NCI-H146 (cell line): ENCODE results near the gene CCBE1.

Source experiments
- DNase-seq: peaks from one replicate; lab custom pipeline; 2025; lab: John Stamatoyannopoulos, UW

The CCBE1 gene

DNA sequence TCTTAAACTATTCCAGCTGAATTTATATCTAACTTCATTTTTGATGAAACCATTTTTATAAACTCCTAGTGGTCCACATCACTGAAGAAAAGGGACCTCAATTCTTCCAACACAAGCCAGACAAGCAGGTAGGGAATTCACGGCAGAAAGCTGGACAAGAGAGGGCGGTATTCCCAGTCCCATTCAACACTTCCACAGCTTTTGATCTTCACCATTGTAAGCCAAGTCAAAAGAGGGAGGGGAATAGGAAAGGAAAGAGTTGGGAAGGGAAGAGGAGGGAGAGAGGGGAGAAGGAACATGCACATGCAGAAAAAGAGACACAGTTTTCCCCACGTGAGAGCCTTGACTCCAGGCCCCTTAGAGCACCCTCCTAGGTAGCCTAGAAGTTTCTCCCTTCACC, 77.4 kb downstream of the CCBE1 start:
- no peak for DNase-seq

DNA sequence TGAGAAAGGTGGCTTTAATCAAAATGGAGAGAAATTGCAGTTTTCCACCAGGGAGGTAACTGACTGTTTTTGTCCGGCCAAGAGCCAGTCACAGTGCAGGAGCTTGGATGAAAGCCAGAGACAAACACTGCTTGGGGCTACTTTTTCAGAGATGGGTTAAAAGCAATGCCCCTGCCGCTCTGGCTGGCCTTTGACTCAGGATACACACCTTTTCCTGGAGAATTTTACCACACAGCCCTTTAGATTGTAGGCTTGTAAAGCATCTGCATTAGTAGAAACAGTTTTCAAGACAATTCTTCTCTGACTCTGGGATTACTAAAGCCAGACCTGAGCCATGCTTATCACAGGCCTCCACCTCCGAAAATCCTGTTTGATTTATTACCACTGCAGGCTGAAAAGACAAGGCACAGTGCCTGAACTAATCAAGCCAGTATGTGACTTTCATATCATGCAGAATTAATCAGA, 79.7 kb downstream of the CCBE1 start:
- no peak for DNase-seq

DNA sequence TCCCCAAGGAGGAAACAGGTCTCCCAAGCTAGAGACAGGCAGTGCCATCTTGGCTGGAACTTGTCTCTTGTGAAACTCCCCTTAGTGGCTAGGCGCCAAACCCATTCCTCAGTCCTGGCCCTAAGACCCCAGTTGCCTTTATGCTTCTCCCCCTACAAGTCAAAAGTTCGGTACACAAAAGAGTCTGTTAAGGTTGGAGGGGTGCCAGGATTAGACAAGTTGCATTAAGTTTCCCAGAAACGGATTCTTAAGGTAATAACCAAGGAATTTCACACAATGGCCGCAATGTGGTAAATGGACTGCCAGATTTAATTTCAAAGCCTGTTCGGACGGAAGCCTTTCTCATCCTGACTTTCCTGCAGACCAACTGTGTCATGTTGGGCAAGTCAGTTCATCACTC, 80.7 kb downstream of the CCBE1 start:
- DNase-seq: no peak

DNA sequence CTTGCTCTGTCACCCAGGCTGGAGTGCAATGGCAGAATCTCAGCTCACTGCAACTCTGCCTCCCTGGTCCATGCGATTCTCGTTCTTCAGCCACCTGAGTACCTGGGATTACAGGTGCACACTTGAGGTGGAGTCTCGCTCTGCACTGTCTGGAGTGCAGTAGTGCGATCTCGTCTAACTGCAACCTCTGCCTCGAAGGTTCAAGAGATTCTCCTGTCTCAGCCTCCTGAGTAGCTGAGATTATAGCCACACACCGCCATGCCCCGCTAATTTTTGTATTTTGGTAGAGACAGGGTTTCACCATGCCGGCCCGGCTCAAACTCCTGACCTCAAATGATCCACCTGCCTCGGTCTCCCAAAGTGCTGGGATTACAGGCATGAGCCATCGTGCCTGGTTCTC, 83.3 kb downstream of the CCBE1 start:
- DNase-seq: no peak

DNA sequence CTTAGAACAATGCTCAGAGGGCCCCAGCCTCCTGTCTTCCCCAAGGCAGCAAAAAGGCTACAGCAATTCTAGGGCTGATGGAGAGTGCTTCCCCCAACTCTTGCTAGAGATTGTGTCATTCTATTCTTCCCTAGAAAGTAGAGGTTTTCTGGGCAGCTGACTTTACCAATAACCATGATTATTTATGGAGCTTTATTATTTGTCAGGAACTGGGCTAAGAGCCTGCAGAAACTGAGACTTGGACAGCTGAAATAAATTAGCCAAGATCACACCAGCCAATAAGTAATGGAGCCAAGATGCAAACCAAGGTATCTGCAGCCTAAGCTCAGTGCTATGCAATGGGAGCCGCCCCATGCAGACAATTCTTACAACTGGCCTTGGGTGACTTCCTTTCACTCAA, 84.8 kb downstream of the CCBE1 start:
- DNase-seq: no peak

DNA sequence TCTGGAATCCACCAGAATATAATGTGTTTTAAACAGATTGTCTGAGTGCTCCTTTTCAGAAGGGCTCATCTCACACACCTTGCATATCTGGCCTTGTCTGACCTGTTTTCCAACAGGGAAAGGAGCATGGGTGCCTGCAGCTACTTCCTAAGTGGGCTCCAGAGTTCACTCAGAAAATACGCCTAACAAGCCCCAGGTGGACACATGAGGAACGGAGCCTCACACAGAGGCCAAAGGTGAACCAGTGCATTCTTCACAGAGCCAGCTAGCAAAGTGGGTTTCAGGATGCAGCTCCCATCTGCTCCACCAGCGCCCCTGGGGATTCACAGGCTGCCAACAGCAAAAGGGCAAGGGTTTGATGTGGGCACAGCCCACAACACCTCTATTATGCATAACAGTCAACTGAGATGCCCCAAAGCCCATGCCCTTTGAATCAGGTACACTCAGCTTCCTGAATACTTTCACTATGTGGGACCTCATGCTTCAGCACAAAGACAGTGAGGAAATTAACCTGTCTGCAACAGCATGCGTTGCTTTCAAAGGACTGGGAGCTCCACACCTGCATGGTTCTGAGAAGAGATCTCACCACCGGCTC, 86.6 kb downstream of the CCBE1 start:
- no peak for DNase-seq

DNA sequence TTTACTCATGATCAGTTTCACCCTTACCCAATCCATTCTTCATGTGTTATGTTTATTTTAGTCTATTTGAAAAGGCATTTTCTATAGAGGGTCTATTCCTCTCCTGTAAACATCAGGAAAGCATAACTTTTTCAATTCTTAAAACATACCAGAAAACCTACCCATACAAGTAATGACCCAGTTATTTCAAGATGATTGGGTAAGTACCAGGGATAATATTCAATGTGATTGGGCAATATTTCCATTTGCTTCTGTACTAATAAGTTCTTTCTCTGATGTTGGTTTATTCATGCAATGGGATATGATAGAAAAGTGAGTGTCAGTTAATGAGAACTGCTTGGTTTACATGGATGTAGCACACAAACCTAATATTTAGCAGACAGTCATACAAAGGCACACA, 87.6 kb downstream of the CCBE1 start:
- no peak for DNase-seq

DNA sequence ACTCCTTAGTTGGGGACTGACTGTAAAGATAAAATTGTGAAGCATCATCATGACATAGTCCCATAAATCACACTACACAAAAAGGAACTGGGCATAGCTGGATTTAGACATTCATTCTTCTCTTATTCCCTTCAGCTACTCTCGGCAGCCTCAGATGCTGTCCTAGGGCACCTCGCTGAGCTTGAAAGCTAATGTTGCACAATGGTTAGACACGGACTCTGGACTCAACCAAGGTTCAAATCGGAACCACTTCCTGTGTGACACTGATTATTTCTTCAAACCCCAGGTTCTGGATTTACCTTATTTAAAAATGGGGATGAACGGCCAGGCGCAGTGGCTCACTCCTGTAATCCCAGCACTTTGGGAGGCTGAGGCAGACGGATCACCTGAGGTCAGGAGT, 89.8 kb downstream of the CCBE1 start:
- no peak for DNase-seq

DNA sequence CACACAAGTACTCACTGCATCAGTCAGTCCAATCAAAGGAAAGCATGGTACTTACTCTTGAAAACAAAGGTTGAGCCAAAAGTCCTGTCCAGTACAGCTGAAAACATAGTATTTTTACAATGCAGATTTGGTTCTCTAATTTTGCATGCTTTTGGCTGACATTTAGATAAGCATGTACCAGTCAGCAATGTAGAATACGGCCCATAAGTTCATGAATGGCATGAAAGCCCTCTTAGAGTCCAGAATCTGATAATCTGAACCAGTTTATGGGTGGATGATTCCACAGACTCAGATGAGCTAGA, 90.2 kb downstream of the CCBE1 start:
- DNase-seq: no peak

DNA sequence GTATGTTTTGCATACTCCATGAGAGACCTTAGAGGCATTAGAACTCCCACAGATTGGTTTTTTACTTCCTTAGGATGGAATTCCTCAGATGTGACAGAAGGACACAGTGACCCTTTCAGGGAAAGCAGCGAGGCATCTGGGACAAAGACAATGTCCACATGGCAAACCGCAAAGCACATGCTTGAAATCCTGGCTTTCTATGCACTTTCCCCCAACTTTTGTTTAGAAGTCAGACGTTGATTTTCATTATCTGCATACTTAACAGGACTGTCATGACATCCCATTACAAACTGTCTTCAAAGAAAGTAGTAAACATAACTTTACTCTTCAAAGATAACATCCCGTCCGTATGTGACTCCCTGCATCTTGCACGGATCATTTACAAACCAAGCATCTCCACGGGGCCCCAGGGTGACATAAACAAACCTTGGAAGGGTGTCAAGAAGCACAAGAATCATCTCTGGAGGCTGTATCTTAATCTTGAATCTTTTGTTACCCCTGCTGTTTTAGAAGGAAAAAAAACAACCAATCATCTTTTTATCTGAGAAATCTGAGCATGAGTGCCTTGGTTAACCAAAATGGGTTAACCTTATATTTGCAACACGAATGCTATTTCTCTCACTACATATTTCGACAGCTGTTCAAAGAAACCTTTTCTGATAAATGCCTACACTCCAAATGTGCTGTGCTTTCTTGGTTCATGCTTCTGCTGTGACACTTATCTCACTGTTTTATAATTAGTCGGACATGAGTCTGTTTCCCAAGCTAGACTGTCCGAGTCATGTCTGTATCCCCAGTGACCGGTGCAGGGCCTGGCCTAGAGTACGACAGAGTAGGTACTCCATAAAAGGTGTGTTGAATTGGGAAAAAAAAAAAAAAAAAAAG, 90.8 kb downstream of the CCBE1 start:
- DNase-seq: no peak

DNA sequence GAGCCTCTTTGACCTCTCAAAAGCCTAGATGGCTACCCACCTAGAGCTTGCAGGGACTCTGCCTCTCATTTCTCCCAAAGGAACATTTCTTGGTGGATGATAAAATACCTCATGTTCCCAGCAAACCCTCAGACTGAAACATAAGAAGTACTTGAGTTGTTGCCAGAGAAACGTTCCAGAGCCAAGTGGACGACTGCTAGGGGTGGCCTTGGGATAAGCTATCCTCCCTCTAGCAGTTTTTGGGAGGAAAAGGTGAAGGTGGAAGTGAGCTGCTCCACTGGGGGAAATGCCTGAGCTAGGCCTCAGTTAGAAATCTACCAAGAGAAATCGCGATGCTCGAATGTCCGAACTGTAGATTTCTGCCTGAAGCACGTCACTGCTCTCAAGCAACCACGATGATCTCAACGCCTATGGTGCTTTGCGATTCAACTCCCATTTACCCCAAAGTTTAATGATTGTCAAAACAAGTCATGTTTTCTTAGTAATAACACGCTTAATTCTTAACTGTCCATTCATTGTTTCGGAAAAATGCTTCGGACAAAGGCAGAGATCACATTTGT, 91.5 kb downstream of the CCBE1 start:
- DNase-seq: no peak

DNA sequence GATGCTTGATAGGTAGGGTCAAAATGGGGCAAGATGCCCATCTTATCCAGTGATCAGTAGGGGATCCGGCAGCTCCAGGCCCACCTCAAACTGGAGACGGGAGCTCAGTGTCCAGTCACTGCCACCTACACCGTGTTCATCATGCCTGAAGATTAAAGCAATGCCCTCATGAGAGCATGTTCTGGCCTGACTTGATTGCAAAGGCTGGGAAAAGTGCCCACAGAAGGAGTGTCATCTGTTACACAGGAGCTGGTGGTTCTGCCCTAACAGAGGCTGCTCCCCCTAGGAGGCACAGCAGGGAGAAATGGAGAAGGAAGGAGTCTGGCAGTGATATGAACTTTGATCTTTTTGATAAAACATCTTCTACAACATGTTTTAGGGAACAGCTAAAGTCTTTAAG, 92.3 kb downstream of the CCBE1 start:
- DNase-seq: no peak

DNA sequence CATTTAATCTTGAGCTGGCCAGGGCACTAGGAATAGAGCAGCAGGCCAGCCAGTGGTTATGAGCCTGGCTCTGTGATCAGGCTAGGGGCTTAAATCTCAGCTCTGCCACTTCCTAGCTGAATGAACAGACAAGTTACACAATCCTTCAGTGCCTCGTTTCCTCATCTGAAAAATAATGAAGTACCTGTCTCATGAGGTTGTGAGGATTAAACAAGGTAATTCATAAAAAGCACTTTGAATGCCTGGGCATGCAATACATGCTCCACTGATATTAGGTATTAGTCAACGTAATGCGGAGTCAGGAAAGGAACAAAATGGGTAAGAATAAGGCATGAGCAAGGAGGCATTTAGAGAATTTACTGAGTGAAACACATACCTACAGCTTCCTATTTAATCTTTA, 100.2 kb downstream of the CCBE1 start:
- no peak for DNase-seq

DNA sequence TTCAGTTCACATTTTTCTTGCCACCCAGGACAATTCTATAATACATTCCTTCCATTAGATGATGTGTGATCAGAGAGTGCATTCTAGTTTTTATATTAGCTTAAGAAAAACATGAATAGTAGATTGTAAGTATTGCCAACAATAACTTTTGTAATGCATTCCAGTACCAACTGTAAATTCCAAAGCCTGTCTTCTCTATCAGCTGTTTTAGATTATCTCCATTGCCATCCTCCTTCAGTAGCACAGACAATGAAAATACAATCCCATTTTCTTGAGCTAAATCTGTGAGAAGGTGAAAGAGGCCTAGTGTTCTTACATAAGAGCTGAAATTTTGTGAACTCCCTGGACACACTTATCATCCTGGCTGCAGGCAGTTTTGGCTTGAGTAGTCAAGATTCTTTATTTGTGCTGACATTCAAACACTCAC, 103.9 kb downstream of the CCBE1 start:
- no peak for DNase-seq

DNA sequence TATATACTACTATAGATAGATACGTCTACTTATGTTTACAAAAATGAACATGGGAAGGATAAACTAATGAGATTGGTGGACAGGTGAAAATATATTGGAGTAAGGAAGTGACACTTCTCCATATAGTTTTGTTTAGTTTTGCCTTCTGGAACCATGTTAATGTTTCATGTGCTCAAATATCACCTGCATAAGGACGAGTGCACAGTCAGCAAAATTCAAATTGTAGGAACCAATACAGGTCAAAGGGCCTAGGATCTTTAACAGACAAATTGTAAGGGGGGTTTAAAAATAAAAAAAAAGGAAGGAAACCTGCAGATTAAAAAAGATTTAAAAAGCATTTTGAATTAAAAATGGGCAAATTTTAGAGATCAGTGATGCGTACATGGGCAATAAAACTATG, 104.6 kb downstream of the CCBE1 start:
- DNase-seq: no peak

DNA sequence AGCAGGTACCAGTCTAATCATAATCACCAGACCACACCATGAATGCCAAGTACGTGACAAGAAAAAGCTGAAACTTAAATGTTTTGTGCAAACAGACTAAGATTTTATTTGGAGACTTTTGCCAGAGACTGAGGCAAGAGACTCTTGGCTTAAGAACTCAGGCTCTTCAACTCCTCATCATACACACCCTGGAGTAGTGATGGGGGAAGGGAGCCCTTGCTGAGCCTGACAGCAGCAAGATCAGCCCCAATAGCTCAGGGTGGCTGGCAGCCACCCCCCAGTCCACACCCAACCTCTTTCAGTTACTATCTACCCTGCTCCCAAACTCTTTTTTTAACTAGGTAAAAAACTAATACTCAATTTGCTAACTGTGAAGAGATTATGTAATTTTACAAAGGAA, 114.8 kb downstream of the CCBE1 start:
- DNase-seq: no peak

DNA sequence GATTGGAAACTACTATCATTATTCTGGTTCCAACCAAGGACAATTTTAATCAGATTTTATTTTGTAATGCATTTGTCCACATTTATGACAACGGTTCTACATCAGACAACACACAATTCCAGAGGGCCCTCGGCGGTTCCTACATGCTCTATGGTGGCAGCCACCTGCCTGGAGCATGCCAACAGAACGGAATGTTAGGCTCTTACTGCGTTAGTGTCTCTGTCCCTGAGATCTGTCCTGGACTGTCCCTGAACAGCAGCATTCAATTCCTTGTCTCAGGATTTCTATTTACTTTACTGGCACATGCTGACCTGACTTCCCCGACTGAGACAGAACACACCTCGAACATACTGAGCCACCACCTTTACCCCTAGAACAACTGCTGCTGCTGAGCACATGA, 117.7 kb downstream of the CCBE1 start:
- DNase-seq: no peak

DNA sequence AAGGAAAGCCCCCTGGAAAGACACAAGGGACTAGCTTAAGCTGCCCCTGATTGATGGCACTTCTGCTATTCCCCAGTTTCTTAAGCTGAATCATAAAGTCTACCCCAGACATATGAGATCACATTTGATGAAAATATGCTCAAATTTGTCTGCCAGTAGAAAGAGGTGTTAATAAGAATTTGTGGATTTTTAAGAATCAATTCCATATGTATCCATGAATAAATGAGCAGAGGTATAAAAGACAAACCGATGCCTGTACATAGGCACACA, 119.9 kb downstream of the CCBE1 start:
- DNase-seq: no peak

DNA sequence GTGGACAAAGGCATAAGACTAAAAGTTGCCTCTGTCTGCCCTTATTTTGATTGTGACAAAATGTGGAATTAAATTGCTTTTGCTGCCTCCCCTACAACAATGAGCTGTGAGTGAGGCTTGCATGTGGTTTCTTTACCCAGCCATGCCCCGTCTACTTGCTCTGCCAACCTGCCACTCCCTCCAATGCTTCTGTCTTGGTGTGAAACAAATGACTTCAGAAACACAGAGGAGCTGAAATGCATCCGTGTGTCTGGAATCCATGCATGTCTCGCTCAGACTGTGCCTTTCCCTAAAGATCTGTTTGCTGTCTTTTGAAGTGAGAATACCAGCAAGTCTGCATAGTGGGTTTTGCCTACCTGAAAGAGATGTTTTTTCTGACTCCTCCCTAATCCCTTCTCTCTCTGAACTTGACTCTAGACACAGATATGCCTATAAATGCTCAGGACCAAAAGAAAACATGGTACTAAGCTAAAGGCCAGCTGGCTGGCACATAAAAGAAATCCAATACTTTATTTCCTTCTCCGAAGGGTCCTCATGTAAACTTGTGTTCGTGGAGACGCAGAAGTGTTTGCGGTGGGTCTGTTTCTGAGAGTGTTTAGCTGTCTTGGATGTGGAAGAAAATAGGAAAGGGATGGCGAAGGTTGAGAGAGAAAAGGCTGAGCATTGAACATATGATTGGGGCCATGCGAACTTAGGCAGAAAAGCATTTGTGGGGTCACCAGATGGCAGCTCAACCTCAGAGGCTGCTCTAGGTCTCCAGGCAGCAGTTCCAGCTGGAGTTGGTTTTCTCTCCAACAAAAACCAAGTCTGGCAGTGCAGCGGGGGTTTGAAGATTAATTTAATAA, 120.5 kb downstream of the CCBE1 start:
- DNase-seq: no peak

DNA sequence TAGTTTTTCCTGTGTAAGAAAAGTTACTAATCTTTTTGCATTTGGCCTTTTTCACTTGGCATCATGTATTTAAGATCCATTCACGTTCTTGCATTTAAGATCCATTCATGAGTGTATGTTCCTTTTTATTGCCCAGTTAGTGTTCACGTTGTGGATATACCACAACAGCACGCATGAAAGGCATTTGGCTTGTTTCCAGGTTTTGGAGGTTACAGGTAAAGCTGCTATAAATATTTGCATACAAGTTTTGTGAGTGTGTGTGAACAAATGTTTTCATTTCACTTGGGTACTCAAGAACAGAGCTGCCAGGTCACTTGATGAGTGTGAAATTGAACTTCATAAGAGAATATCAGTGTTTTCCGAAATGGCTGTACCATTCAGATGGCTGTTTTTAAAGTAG, 121.2 kb downstream of the CCBE1 start:
- no peak for DNase-seq

DNA sequence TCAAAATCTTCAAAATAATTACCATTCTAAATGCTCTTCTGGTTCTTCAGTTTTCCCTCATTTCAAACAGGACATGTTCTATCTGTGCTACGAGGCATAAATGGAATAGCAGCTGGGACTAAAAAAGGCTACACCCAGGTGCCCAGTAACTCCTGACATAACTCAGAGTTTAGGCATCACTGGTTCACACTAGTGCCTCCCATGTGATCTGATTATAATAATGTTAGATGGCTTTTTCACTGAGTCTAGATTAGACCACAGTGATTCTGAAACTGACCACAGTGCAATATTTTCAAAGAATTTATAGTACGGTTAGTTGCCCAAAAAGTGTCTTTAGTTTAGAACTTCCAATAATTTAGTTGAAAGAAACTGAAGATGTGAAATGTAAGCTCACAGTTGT, 123.3 kb downstream of the CCBE1 start:
- no peak for DNase-seq

DNA sequence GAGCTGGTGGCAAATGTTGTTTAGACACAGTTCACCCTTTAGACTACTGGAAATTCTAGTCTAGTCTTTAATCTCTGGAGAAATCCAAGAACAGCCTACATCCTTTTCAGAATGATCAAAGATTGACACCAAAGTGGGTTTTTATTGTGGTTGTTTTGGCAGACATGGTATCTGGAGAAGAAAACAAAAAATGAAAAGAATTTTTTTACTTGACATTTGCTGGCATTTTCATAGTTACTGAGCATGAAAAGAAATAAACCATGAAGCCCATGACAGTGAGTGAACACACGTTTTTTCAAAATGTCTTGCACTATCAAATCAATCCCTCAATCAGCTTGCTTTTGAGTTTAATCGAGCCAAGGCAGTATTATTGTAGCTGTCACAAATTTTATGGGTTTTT, 125.3 kb downstream of the CCBE1 start:
- DNase-seq: no peak

DNA sequence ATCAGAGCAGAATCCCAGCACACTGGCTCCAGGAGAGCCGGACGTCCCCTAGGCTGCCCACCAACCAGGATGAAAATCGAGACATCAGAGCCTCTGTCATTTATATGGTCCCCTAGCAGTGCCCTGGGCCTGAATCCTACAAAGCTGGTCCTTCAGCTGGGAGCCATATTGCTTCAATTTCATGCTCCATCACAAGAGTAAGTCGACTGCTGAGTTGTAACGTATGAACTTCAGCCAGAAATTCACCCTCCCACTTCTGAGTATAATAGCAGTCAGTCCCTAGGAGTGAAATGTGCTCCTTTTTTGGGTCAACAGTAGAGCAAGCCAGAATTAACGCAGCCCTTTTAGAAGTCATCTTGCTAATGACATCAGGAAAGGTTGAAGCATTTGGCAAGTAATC, 126.4 kb downstream of the CCBE1 start:
- DNase-seq: no peak
